PFSK-1 (cell line): Measurements from ENCODE around the gene MED17.

ENCODE experiments used
- FOXP2 ChIP-seq: optimal IDR thresholded peaks from 2 replicates; pipeline ENCODE3; 2011; ENCODE audit warnings: borderline replicate concordance, control low read depth, inconsistent platforms; ENCODE audit not compliant: insufficient read depth; ENCODE audit errors: extremely low read length, extremely low read depth
- POLR2AphosphoS5 ChIP-seq: IDR thresholded peaks from 2 replicates; pipeline ENCODE4 v1.6.1; 2012; ENCODE audit warnings: low read depth, mild to moderate bottlenecking, control low read depth, low read length, moderate library complexity
- REST ChIP-seq, 2 experiments: IDR thresholded peaks; 2 replicates each; pipeline versions ENCODE4 v1.6.1 to v1.8.0; 2011 to 2012; ENCODE audit warnings: low read depth in 2 of 2, low read length in 2 of 2, control low read depth in 1 of 2, inconsistent platforms in 1 of 2, mild to moderate bottlenecking in 1 of 2, moderate library complexity in 1 of 2; ENCODE audit not compliant: insufficient read depth in 1 of 2
- SIN3A ChIP-seq: IDR thresholded peaks from 2 replicates; pipeline ENCODE4 v1.6.1; 2012; ENCODE audit warnings: mild to moderate bottlenecking, low read length, moderate library complexity, borderline replicate concordance; ENCODE audit not compliant: insufficient read depth
- TAF1 ChIP-seq: IDR thresholded peaks from 2 replicates; pipeline ENCODE4 v1.6.1; 2012; ENCODE audit warnings: low read length, control low read depth, borderline replicate concordance; ENCODE audit not compliant: insufficient read depth

The MED17 gene

GRCh38 chr11:93796441-93797231 is 12.6 kb downstream of the MED17 start:
- TF ChIP-seq POLR2AphosphoS5 = no peak
- no peak for TF ChIP-seq REST (IDR thresholded peaks at IDR 0.05; ENCODE audit: insufficient read depth in 1 of 2, low read depth in 2 of 2, low read length in 2 of 2)
- TF ChIP-seq SIN3A = no peak
- TF ChIP-seq FOXP2 = no peak
- no peak for TF ChIP-seq TAF1

DNA sequence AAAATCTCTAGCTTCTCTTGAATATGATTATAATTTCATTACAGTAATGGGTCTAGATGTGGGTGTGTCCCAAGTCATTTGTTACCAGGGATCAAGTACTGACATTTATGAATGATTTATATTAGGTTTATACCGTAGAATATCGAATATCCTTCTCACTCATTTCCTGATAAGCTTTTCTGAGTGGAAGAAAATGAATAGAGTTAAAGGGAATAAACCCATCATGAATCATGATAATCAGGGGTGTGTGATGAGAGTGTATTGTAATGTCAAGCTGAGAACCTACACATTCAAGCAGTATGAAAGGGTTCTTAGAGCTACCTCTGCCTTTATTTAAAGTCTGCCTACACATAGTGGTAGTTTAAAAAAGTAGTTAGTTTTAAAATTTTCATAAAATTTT is 17.3 kb downstream of the MED17 start:
- no peak for TF ChIP-seq TAF1
- no peak for TF ChIP-seq FOXP2
- no peak for TF ChIP-seq POLR2AphosphoS5
- TF ChIP-seq REST (IDR thresholded peaks at IDR 0.05; ENCODE audit: insufficient read depth in 1 of 2, low read depth in 2 of 2, low read length in 2 of 2) = no peak
- no peak for TF ChIP-seq SIN3A

DNA sequence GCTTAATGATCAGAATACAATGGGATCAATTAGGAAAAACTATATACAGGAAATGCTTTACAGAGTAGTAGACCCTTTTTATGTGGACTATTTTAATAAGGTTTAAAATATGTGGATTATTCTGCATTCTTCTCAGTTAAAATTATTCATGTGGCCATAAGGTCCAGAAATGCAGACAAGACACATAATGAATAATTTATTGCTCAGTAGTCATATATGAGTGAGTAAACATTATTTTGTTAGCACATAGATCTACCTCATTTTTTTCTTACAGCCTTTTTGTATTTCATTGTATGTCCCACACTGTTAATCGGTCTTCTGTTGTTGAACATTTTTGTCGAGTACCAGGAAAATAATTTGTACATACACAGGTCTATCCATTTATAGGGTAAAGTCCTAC is 20.8 kb downstream of the MED17 start:
- TF ChIP-seq TAF1 (no peak), POLR2AphosphoS5 (no peak), FOXP2 (no peak), REST (IDR thresholded peaks at IDR 0.05; ENCODE audit: insufficient read depth in 1 of 2, low read depth in 2 of 2, low read length in 2 of 2) (no peak), SIN3A (no peak)

DNA sequence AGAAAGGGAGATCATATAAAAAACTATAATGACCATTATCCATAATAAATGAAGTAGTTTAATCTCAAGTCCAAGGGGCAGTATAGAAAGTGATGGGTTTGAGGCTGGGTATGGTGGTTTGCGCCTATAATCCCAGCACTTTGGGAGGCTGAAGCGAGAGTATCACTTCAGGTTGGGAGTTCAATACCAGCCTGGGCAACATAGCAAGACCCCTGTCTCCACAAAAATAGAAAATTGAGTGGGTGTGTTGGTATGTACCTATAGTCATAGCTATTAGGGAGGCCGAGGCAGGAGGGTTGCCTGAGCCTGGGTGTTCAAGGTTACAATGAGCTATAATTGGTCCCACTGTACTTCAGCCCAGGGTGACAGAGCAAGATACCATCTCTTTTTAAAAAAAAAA is 23.9 kb downstream of the MED17 start:
- TF ChIP-seq SIN3A = no peak

DNA sequence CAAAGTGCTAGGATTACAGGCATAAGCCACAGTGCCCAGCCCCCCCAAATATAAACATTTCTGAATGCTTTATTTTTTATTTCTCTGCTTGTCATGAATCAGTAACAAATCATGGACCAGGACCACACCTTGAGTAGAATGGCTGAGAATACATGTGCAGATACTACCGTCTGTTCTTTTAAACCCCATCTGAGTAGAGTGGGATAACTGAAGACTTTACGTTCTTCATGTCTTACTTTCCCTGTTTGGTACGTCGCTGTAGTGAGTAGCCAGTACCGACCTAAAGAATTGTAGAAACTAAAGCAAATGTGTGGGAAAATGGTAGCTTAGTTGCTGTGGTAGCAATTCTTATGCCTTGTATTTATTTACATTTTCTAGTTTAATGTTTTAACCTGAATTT is 29.9 kb downstream of the MED17 start:
- TF ChIP-seq TAF1 = no peak
- no peak for TF ChIP-seq REST (IDR thresholded peaks at IDR 0.05; ENCODE audit: insufficient read depth in 1 of 2, low read depth in 2 of 2, low read length in 2 of 2)
- no peak for TF ChIP-seq FOXP2
- no peak for TF ChIP-seq SIN3A
- TF ChIP-seq POLR2AphosphoS5 = no peak
